H7 (cell line): ENCODE results near the gene USP35. TPM values are rescaled to one million over a fixed set of nuclear protein-coding genes. Genes with fewer than 3 reads are reported as not detected.
"Not testable (repeated sequence)": the region's sequence is repeated elsewhere in the genome, so short reads cannot be mapped to it uniquely, and the experiment has no call there.

Experiments used
- DNase-seq: peaks from one replicate; pipeline ENCODE4 v3.0.0; 2012
- H3K27me3 ChIP-seq: 2 replicates; pipeline ENCODE4 v1.6.0; 2011; ENCODE audit warnings: mild to moderate bottlenecking, low read length; ENCODE audit not compliant: control insufficient read depth, insufficient read depth
- H3K36me3 ChIP-seq: replicated peaks from 2 replicates; pipeline ENCODE4 v1.5.1; 2011; ENCODE audit warnings: low read length; ENCODE audit not compliant: control insufficient read depth, insufficient read depth
- H3K4me3 ChIP-seq: 2 replicates; pipeline ENCODE4 v1.5.1; 2011; ENCODE audit warnings: low read depth, mild to moderate bottlenecking, control low read depth, low read length, moderate library complexity; ENCODE audit not compliant: insufficient read depth
- total RNA-seq: library from RNA; depleted of rRNA; stranded (reverse); fragments of >200 nt; shearing (Covaris generic); gene quantifications from 2 replicates; pipeline ENCODE4 v1.2.3, GENCODE V29; 2014

The USP35 gene
- total RNA-seq, 1 experiment from 2014 or later = 5.1 TPM

GRCh38 chr11:78161962-78162371 lies 26.8 kb upstream of the USP35 start:
- no peaks in the 10 kb centered on the region for H3K27me3 ChIP-seq
- no peak overlapping the region for H3K4me3 ChIP-seq
- no peaks in the 10 kb centered on the region for H3K36me3 ChIP-seq
- no peak for DNase-seq

GRCh38 chr11:78163828-78164227 lies 24.9 kb upstream of the USP35 start:
- no peaks in the 10 kb centered on the region for H3K36me3 ChIP-seq
- H3K27me3 ChIP-seq = no peaks in the 10 kb centered on the region
- no peak for DNase-seq
- H3K4me3 ChIP-seq = no peak overlapping the region

- DNase-seq = no peak
- no peak overlapping the region for H3K4me3 ChIP-seq
- H3K27me3 ChIP-seq = no peaks in the 10 kb centered on the region
- no peaks in the 10 kb centered on the region for H3K36me3 ChIP-seq
Observed at GRCh38 chr11:78164471-78164870, 24.2 kb upstream of the USP35 start.

- H3K4me3 ChIP-seq = no peak overlapping the region
- H3K36me3 ChIP-seq = no peaks in the 10 kb centered on the region
- no peaks in the 10 kb centered on the region for H3K27me3 ChIP-seq
- no peak for DNase-seq
Observed at GRCh38 chr11:78166855-78167469, 21.8 kb upstream of the USP35 start.

- Histone ChIP-seq H3K4me3 (no peak overlapping the region), H3K27me3 (no peaks in the 10 kb centered on the region), H3K36me3 (no peaks in the 10 kb centered on the region)
- DNase-seq = no peak
Observed at GRCh38 chr11:78168539-78169477, 19.9 kb upstream of the USP35 start.

GRCh38 chr11:78170413-78170812 lies 18.3 kb upstream of the USP35 start:
- no peak for DNase-seq
- H3K4me3 ChIP-seq = no peak overlapping the region
- H3K36me3 ChIP-seq = no peaks in the 10 kb centered on the region
- no peaks in the 10 kb centered on the region for H3K27me3 ChIP-seq

GRCh38 chr11:78170874-78171549 lies 17.7 kb upstream of the USP35 start:
- H3K36me3 ChIP-seq = no peaks in the 10 kb centered on the region
- no peak for DNase-seq
- no peak overlapping the region for H3K4me3 ChIP-seq
- no peaks in the 10 kb centered on the region for H3K27me3 ChIP-seq

GRCh38 chr11:78171951-78172350 lies 16.8 kb upstream of the USP35 start:
- Histone ChIP-seq H3K36me3 (no peaks in the 10 kb centered on the region), H3K4me3 (no peak overlapping the region), H3K27me3 (no peaks in the 10 kb centered on the region)
- DNase-seq = no peak

GRCh38 chr11:78175862-78176261 lies 12.9 kb upstream of the USP35 start:
- H3K27me3 ChIP-seq, H3K4me3 ChIP-seq, DNase-seq, H3K36me3 ChIP-seq: not testable (repeated sequence)

GRCh38 chr11:78176605-78177141 lies 12.0 kb upstream of the USP35 start:
- H3K4me3 ChIP-seq = no peak overlapping the region

GRCh38 chr11:78177216-78177615 lies 11.5 kb upstream of the USP35 start:
- no peaks in the 10 kb centered on the region for H3K36me3 ChIP-seq
- no peak overlapping the region for H3K4me3 ChIP-seq
- H3K27me3 ChIP-seq = no peaks in the 10 kb centered on the region
- DNase-seq = no peak

More at GRCh38 chr11:78176605-78177141, 12.0 kb upstream of the USP35 start:
- Histone ChIP-seq H3K27me3 (no peaks in the 10 kb centered on the region), H3K36me3 (no peaks in the 10 kb centered on the region)
- DNase-seq = no peak

- Histone ChIP-seq H3K27me3 (no peaks in the 10 kb centered on the region), H3K4me3 (no peak overlapping the region), H3K36me3 (no peaks in the 10 kb centered on the region)
- no peak for DNase-seq
Observed at GRCh38 chr11:78179459-78180071, 9.2 kb upstream of the USP35 start.

GRCh38 chr11:78180751-78181150 lies 8.0 kb upstream of the USP35 start:
- H3K4me3 ChIP-seq = no peak overlapping the region
- DNase-seq = no peak

GRCh38 chr11:78181185-78181584 lies 7.5 kb upstream of the USP35 start:
- H3K36me3 ChIP-seq = no peaks in the 10 kb centered on the region
- no peak for DNase-seq
- H3K4me3 ChIP-seq = no peak overlapping the region
- no peaks in the 10 kb centered on the region for H3K27me3 ChIP-seq

More at GRCh38 chr11:78180751-78181150, 8.0 kb upstream of the USP35 start:
- Histone ChIP-seq H3K36me3 (no peaks in the 10 kb centered on the region), H3K27me3 (no peaks in the 10 kb centered on the region)
